Esophagus muscularis mucosa (tissue), 4 donors: ENCODE measurements around the gene P2RY2. TPM values are rescaled to one million over a fixed set of nuclear protein-coding genes. Genes with fewer than 3 reads are reported as not detected.

Source experiments
- DNase-seq: peaks from one replicate; pipeline ENCODE4 v3.0.0-alpha.2; 2017; ENCODE audit errors: extremely low spot score
- H3K27ac ChIP-seq, 4 donors: fragments of 200-600 bp; sonication (generic); replicated peaks in 1 of 4; 1 replicate in 3 of 4; 2 replicates in 1 of 4; pipeline ENCODE4 v1.5.1; 2016 to 2019; ENCODE audit warnings: mild to moderate bottlenecking in 1 of 4
- H3K27me3 ChIP-seq, 4 donors: fragments of 200-600 bp; sonication (generic); one replicate each; pipeline versions ENCODE4 v1.5.1 to v1.6.0; 2016 to 2019
- H3K36me3 ChIP-seq, 4 donors: fragments of 200-600 bp; sonication (generic); one replicate each; pipeline ENCODE4 v1.5.1; 2016 to 2019
- H3K4me1 ChIP-seq, 4 donors: fragments of 200-600 bp; sonication (generic); one replicate each; pipeline ENCODE4 v1.5.1; 2016 to 2019
- H3K4me3 ChIP-seq, 4 donors: fragments of 200-600 bp; sonication (generic); 1 replicate in 2 of 4; 2 replicates in 2 of 4; pipeline ENCODE4 v1.5.1; 2016 to 2019; ENCODE audit warnings: mild to moderate bottlenecking in 4 of 4, moderate library complexity in 1 of 4
- H3K9me3 ChIP-seq, 4 donors: fragments of 200-600 bp; sonication (generic); 1 replicate in 3 of 4; 2 replicates in 1 of 4; pipeline ENCODE4 v1.5.1; 2016 to 2019
- EP300 ChIP-seq: sonication (generic); formaldehyde crosslinking; IDR thresholded peaks from one replicate; pipeline ENCODE4 v1.6.1; 2017; ENCODE audit warnings: antibody characterized with exemption
- POLR2A ChIP-seq: fragments of 450-650 bp; IDR thresholded peaks from one replicate; pipeline ENCODE4 v1.6.1; 2017; ENCODE audit warnings: antibody characterized with exemption, moderate library complexity, mild to moderate bottlenecking, low read depth
- POLR2AphosphoS5 ChIP-seq, 2 donors: sonication (generic); formaldehyde crosslinking; IDR thresholded peaks; one replicate each; pipeline ENCODE4 v1.6.1; 2017; ENCODE audit warnings: antibody characterized with exemption in 2 of 2
- WGBS: methylation state at CpG from one replicate; pipeline ENCODE4 v1.1.5; 2018; 5-methylcytosine and 5-hydroxymethylcytosine counted together
- intact Hi-C: fragments of 100-400 bp; cut with DNase I; formaldehyde crosslinking; loops from one replicate; pipeline ENCODE4 v1.15.1; 2023
- total RNA-seq, 4 donors: library from RNA; depleted of rRNA; stranded (reverse); fragments of >200 nt; gene quantifications; one replicate each; pipeline versions ENCODE4 v1.1.0 to v1.2.1, GENCODE V29; 2016
- TF ChIP-seq, protein P1 (sequence below), 3 experiments: fragments of 200-600 bp in 2 of 3; fragments of 450-650 bp in 1 of 3; sonication (generic) in 2 of 3; IDR thresholded peaks; one replicate each; pipeline ENCODE4 v1.5.1; 2017 to 2019; ENCODE audit warnings: antibody characterized with exemption in 3 of 3, mild to moderate bottlenecking in 2 of 3, moderate library complexity in 1 of 3

The P2RY2 gene
- total RNA-seq, 4 donors from 2014 or later = 0.32 to 0.83 (median 0.52) TPM; not detected in 1

DNA sequence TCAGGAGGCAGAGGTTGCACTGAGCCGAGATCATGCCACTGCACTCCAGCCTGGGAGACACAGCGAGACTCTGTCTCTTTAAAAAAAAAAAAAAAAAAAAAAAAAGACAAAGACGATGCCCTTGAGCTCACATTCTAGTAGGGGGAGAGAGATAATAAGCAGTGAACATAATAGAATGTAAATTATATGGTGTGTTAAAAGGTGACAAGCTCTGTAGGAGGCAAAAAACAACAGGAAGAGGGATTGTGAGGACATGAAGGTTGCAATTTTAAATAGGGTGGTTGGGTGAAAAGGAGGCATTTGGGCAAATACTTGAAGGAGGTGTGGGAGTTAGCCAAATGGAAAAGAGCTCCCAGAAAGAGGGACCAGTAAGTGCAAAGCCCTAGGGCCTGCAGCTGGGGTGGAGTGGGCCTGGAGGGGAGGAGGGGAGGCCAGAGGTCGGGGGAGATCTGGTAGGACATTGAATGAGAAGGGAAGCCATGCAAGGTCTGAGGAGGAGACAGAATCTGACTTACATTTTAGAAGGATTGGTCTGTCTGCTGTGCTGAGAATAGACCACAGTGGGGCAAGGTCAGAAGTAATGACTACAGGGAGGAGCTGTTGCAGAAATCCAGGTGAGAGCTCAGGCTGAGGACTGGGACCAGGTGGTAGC lies 26.6 kb downstream of the P2RY2 start:
- Histone ChIP-seq H3K9me3 (no peaks in the 10 kb centered on the region), H3K4me3 (no peak overlapping the region), H3K4me1 (peaks cover 20 to 28% (median 23%) of the 10 kb centered on the region in 4 donors), H3K36me3 (no peaks in the 10 kb centered on the region), H3K27ac (no peak overlapping the region), H3K27me3 (no peaks in the 10 kb centered on the region)
- DNase-seq = no peak
- intact Hi-C loops = loop anchor here (5.0 kb wide), 1 partner anchor 412 kb away; no protein-coding TSS in a partner anchor
- TF ChIP-seq POLR2AphosphoS5 (IDR thresholded peaks at IDR 0.05) (no peak), POLR2A (no peak), EP300 (no peak)
- TF ChIP-seq, protein P1, sequence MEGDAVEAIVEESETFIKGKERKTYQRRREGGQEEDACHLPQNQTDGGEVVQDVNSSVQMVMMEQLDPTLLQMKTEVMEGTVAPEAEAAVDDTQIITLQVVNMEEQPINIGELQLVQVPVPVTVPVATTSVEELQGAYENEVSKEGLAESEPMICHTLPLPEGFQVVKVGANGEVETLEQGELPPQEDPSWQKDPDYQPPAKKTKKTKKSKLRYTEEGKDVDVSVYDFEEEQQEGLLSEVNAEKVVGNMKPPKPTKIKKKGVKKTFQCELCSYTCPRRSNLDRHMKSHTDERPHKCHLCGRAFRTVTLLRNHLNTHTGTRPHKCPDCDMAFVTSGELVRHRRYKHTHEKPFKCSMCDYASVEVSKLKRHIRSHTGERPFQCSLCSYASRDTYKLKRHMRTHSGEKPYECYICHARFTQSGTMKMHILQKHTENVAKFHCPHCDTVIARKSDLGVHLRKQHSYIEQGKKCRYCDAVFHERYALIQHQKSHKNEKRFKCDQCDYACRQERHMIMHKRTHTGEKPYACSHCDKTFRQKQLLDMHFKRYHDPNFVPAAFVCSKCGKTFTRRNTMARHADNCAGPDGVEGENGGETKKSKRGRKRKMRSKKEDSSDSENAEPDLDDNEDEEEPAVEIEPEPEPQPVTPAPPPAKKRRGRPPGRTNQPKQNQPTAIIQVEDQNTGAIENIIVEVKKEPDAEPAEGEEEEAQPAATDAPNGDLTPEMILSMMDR (IDR thresholded peaks at IDR 0.05) = no peak
- 71% methylated on average over 4 of the region's 4 CpGs for WGBS

DNA sequence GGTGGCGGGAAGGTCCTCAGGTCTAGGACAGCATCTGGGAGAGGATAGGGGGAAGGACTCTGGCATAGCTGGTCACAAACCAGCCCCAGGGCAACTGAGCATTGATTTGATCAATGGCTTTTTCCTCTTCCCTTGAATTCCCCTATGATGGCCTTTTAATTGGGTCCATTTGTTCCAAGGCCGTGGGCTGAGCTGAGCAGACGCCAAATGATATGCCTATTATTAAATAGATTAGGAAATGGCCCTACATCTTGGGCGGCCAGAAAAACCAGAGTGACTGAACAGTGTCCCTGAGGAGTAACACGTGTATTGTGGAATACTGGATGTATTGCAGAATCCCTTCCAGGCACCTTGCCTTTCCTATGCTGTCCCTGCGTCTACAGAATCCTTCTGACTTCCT lies 27.4 kb downstream of the P2RY2 start:
- H3K27ac ChIP-seq = no peak overlapping the region

DNA sequence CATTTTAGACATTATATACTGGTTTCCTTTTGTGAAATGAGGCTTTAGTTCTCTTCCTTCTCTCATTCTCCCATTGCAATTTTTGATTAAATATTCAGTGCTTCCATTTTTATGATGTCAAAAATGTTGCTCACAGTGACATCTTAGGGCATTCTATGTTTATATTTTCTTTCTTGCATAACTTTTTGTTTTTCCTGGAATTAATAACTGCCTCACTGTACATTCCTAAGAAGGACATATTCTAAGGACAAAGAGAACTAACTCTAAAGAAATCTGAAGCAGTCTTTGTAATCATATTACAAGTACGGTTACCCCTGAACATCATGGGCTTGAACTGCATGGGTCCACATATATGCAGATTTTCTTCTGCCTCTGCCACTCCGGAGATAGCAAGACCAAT lies 28.2 kb downstream of the P2RY2 start:
- intact Hi-C loops = no loop called here
- H3K4me3 ChIP-seq = no peak overlapping the region
- WGBS = 77% methylated on average over 2 of the region's 2 CpGs
- TF ChIP-seq, protein P1 (IDR thresholded peaks at IDR 0.05) = no peak
- TF ChIP-seq EP300 = no peak
- no peaks in the 10 kb centered on the region for H3K36me3 ChIP-seq
- H3K27me3 ChIP-seq = no peaks in the 10 kb centered on the region
- H3K4me1 ChIP-seq = peaks cover 9 to 12% (median 10%) of the 10 kb centered on the region in 4 donors
- H3K9me3 ChIP-seq = no peaks in the 10 kb centered on the region
- no peak overlapping the region for H3K27ac ChIP-seq
- no peak for DNase-seq

More for the DNA sequence above, 27.4 kb downstream of the P2RY2 start:
- WGBS = 71% methylated on average over 6 of the region's 6 CpGs
- DNase-seq = no peak
- no peaks in the 10 kb centered on the region for H3K27me3 ChIP-seq
- no peaks in the 10 kb centered on the region for H3K9me3 ChIP-seq
- no peaks in the 10 kb centered on the region for H3K36me3 ChIP-seq
- peaks cover 13 to 21% (median 16%) of the 10 kb centered on the region in 4 donors for H3K4me1 ChIP-seq
- H3K4me3 ChIP-seq = no peak overlapping the region
- TF ChIP-seq POLR2AphosphoS5 (IDR thresholded peaks at IDR 0.05) (no peak), EP300 (no peak), POLR2A (no peak)
- TF ChIP-seq, protein P1 (IDR thresholded peaks at IDR 0.05) = no peak
- intact Hi-C loops = no loop called here

DNA sequence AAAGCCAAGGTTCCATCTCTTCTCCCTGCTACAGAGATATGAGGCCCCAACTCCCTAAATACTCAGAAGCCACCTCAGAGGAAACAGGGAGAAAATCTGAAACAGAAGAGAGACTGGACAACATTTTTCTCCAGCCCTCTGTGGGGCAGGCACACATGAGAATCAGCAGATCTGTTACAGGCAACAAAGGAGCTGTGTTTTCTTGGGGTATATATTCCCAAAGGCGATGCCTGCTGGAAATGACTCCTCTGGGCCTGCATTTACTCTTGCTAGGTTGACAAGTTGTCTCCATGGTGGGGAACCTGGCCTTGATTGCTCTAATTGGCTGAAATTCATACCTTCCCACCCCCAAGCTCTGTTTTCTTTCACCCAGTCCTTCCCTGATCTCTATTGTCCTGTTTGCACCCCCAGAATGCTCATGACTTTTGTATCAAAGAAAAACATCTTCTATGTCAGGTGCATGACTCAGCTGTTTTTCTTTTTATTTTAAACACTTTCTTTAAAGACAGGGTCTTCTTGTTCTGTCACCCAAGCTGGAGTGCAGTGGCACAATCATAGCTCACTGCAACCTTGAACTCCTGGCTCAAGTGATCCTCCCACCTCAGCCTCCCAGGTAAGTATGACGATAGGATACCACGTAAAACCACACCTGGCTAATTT lies 30.6 kb downstream of the P2RY2 start:
- Histone ChIP-seq H3K9me3 (no peaks in the 10 kb centered on the region), H3K4me1 (no peaks in the 10 kb centered on the region), H3K27me3 (no peaks in the 10 kb centered on the region), H3K4me3 (no peak overlapping the region), H3K36me3 (no peaks in the 10 kb centered on the region), H3K27ac (no peak overlapping the region)
- WGBS = 93% methylated on average over 3 of the region's 3 CpGs
- no peak for DNase-seq
- intact Hi-C loops = no loop called here
- TF ChIP-seq POLR2A (no peak), EP300 (no peak), POLR2AphosphoS5 (IDR thresholded peaks at IDR 0.05) (no peak)
- TF ChIP-seq, protein P1 (IDR thresholded peaks at IDR 0.05) = no peak
